GM21526 (cell line): ENCODE measurements around the gene ZNF43.
"Not testable (repeated sequence)": the region's sequence is repeated elsewhere in the genome, so short reads cannot be mapped to it uniquely, and the experiment has no call there.

Experiments
- ATAC-seq: cut with Tn5 transposase; IDR thresholded peaks from one replicate; pipeline ENCODE4 v1.9.1; 2021; ENCODE audit warnings: moderate library complexity; ENCODE audit not compliant: unreplicated experiment, low FRiP score

ZNF43 gene

DNA sequence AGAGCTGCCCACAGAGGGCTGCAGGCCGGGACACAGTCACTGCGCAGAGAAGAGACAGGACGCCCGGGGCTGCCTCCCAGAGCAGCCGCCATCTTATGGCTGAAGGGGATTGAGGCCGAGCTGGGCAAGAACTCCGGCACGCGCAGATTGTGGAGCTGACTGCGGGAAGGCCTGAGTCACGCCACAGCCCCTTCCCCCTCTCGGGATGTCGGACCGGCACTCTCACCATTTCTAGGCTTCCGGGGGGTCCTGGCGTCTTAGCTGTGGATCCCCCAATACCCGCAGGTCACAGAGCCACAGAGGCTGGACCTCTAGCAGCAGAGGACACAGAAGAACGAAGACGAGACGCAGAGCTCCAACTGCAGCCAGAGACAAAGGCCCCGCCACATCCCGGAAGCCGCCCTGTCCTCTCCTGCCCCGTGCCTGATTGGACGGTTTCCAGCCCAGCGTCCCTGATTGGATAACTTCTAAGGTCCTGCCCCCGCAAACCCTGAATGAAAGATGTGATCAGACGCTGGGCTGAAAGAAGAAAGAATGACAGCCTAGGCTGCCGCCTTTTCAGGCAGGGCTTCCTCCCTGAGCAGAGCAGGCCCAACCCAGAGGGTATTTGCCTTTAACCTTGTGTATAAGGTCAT, at the start of gene ZNF43:
ZNF43 (minus strand) TSS at position 373 of the 635 bp plus-strand sequence; CDS start at position 229, 144 bp downstream.
- ATAC-seq, result peak; percentile 89

DNA sequence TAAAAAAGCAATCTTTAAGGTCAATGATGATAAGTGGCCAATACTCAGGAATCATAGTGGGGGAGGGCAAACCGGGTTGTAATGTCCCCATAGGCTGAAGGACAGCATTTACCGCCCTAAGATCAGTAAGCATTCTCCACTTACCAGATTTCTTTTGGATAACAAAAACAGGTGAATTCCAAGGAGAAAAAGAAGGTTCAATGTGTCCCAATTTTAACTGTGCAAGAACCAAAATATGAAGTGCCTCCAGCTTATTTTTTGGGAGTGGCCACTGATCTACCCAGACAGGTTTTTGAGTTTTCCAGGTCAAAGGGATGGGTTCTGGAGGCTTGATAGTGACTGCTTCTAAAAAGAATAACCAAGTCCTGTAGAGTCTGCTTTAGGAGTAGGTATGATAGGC, 49.5 kb upstream of the ZNF43 start:
- not testable (repeated sequence) for ATAC-seq

DNA sequence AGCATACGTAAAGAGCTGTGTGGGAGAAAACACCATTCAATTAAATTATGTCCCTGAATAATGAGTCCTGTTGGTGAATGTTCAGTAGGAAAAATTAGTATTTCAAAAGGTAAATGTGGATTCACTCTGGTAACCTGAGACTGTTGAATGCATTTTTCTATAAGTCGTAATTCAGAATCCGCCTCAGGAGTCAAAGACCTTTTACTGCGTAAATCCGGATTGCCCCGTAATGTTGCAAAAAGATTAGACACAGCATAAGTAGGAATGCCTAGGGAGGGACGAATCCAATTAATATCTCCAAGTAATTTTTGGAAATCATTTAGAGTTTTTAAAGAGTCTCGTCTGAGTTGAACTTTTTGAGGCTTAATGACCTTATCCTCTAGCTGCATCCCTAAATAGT, 48.8 kb upstream of the ZNF43 start:
- not testable (repeated sequence) for ATAC-seq

DNA sequence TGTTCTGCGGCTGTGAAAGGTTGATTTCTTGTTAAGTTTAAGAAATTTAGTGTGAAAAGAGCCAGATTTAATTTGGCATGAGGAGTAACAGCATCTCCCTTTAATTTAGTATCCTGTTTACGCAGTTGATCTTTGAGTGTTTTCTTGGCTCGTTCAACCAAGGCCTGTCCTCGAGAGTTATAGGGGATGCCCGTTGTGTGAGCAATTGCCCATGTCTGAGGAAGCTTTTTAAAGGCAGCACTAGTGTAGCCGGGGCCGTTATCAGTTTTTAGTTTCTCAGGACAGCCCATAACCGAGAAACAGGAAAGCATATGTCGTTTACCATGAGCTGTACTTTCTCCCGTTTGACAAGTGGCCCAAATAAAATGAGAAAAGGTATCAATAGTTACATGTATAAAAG, 47.5 kb upstream of the ZNF43 start:
- ATAC-seq, result no peak

DNA sequence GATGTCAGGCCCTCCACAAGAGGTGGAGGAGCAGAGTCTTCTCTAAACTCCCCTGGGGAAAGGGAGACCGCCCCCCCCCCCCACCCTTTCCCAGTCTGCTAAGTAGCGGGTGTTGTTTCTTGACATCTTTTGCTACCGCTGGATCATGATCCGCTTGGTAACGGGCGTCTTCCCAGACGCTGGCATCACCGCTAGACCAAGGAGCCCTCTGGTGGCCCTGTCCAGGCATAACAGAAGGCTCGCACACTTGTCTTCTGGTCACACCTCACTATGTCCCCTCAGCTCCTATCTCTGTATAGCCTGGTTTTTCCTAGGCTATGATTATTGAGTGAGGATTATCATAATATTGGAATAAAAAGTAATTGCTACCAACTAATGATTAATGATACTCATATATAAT, 44.8 kb upstream of the ZNF43 start:
- not testable (repeated sequence) for ATAC-seq

DNA sequence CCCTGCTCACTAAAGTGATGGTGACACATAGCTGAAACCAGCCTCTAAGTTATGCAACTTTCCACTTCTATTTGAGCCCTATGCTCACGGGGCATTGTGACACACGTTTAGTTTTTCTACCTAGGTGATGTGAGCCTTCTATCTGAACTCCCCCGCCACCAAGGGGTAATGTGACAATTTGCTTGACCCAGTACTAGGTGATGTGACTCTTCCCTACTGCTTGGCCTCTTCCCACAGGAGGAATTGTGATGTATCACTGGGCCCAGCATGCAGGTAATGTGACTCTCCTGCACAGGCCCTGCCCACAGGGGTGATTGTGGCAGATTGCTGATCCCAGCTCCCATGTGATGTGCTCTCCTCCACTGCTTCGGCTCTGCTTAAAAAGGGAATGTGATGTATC, 42.7 kb upstream of the ZNF43 start:
- no peak for ATAC-seq

DNA sequence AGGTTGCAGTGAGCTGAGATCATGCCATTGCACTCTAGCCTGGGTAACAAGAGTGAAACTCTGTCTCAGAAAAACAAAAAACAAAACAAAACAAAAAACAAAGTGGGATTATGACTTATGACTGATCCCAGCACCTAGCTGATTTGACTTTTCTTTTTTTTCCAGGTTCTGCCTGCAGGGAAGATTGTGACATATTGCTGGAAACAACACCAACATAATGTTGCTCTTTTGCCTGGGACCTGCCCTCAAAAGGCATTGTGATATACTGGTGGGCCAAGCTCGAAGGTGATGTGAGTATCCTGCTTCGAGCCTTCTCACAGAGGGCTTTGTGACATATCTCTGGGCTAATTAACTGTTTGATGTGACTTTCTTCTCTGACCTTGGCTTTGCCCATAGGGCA, 42.0 kb upstream of the ZNF43 start:
- no peak for ATAC-seq

DNA sequence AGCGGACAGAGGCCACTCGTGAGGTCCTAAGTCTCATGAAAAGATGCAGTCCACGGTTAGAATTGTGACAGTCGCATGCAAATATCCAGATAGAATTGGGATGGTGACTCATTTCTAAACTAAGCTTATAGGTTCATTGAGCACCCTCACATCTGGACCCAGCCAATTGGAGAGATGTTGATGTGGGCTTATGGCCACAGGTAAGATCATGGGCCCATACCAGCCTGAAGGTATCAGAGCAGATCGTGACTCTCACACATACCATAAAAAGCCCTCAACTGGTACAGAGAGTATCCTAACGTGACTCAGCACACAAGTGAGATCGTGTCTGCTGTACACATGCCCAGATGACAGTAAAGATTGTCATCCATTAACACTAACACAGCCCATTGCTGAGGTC, 40.6 kb upstream of the ZNF43 start:
- not testable (repeated sequence) for ATAC-seq

DNA sequence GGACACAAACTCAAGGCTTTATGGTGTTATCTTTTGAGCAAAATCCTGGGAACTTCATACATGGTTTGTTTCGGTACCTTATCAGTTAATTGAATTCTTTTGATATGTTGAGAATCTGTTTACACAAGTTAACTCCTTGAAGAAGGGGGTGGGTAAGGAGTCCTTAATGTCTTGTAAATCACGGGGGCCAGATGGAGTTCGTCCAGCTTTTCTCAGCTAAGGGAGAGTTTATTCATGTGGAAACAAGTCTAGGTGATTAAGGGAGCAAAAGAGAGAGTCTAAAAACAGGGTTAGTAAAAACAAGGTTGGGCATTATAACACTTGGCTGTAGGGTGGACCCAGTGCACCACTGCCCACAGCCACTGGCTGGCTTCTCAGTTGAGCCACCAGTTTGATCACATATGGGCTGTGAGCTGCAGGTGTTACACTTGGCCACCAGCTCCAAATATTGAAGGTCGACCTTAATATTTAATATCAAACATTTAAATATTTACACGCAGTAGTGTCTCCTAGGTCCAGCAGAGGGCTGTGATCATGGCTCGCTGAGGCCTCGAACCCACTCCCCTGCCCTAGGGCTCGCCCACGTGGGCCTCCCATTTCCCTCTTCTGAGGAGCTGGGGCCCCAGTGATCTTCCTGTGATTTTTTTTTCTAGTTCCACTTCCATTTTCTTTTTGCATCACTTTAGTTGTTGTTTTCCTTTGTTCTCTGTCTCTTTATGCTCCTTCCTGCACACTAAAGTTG, 21.0 kb upstream of the ZNF43 start:
- no peak for ATAC-seq

DNA sequence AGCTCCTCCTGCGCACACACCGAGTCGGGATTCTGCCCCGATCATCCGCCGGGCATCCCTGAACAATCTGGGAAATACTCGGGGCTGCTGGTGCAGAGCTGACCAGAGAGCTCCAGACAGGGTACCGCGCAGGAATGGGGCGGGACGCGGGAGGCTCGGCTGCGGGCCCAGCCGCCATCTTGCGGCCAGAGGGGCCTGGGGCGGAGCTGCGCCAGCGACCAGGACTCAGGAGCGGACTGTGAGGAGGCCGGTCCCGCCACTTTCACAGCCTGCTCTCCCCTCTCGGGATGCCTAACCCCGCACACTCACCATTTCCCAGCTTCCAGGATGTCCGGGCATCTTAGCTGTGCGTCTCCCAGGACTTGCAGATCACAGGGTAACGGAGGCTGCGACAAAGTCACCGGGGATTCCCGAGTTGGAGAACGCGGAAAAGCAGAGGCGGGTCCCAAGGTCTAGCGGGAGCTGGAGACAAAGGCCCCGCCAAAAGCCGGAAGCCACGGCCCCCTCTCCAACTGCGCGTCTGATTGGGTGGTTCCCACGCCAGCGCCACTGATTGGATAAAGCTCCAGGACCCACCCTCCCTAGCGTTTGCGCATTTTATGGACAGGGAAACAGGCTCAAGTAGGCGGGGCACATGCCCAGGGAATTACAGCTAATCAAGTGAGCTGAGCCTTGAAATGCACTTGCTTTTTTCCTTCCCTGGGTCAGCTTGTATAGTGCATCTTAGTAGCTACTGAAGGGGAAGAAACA, 15.8 kb upstream of the ZNF43 start:
- ATAC-seq, result peak; percentile 90

DNA sequence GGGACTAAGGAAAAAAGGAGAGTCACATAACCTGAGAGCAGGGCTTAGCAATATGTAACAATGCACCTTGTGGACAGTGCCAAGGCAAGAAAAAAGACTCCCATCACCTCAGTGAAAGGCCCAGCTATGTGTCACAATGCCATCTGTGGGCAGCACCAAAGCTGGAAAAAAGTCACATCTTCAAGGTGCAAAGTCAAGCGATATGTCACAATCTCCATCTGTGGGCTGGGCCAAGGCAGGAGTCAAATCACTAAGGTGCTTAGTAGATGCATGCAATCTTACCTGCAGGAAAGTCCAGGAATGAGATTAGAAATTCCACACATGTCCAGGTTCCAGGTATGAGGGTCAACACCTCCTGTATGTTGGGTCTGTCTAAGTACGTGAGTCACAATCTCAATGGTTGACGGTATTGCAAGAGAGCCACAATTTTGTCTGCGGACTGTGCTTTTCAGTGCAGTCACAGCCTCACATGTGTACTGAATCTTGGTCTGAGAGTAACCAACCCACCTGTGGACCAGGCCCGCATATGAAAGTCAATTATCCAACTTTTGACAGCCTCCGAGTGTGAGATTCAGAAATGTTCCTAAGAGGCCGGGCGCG, 14.8 kb upstream of the ZNF43 start:
- ATAC-seq, result no peak

DNA sequence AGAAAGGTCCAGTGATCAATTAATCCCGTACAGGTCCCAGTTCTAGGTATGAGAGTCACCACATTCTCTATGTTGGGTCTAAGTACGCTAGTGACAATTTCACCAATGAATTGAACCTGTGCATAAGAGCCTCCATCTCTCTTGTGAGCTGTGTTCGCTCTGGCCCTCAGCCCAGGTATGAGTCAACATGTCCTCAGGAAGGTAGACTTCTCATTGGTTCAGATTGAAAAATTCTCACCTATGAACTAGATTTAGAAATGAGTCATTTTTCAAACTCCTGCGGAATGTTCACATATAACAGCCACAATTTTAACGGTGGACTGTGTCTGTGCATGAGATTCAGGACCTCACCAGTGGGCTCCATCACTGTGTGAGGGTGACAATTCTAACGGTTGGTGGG, 12.7 kb upstream of the ZNF43 start:
- ATAC-seq, result no peak

DNA sequence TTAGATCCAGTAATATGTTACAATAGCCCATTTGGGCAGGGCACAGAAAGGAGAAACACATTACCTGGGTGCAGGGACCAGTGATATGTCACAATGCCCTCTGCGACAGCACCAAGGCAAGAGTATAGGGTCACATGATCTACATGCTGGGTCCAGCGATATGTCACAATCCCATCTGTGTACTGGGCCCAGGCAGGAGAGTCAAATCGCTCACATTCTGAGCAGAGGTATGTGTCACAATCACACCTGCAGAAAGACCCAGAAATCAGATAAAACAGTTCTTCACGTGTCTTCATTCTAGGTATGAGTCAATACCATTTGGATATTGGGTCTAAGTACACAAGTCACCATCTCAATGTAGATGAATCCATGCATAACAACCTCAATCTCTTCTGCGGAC, 7.1 kb upstream of the ZNF43 start:
- no peak for ATAC-seq

DNA sequence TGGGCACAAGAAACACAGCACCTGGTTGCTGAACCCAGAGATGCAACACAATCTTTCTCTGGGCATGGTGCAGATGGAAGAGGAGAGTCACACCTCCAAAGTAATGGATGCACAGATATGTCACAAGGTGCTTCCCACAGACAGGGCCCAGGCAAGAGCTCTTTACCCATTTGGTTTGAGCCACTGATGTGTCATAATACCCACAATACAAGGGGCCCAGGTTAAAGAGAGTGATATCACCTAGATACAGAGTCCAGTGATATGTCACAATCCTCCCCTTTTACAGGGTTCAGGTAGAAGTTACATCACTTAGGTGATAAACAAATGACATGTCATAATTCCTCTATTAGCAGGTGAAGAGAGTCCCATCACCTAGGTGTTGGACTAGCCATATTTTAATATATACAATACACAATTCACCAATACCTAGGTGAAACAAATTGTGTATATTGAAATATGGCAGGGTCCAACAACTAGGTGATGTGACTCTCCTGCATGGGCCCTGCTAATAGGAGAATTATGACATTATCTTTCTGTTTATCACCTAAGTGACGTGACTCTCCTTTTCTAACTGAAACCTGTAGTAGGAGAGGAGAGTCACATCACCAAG, 5.6 kb upstream of the ZNF43 start:
- ATAC-seq, result no peak

DNA sequence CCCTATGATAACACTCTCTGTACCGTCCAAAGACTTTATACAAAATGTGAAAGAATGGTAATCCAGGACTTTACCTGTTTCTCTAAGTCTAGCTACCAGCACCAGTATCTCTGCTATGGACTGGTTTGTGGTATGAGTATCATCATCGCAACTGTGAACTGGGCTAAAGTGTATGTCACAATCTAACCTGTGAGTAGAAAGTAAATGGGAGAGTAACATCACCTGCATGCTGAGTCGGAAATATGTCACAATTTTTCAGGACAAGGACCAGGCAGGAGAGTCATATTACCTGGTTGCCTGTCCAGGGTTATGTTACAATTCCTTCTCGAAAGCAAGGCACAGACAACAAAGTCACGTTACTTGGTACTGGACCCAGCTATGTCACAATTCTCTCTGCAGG, 5.1 kb upstream of the ZNF43 start:
- no peak for ATAC-seq

DNA sequence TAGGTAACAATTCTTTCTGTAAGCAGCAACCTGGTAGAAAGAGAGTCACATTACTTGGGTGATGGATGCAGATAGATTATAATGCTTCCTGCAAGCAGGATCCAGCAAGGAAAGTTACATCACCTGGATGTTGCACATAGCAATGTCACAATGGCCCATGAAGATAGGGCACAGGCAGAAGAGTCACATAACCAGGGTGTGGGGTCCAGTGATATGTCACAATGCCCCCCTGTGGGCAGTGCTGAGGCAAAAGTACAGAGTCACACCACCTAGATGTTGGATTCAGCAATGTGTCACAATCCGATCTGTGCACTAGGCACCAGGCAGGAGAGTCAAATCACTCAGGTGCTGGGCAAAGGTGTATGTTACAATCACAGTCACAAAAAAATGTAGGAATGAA, 4.0 kb upstream of the ZNF43 start:
- no peak for ATAC-seq

DNA sequence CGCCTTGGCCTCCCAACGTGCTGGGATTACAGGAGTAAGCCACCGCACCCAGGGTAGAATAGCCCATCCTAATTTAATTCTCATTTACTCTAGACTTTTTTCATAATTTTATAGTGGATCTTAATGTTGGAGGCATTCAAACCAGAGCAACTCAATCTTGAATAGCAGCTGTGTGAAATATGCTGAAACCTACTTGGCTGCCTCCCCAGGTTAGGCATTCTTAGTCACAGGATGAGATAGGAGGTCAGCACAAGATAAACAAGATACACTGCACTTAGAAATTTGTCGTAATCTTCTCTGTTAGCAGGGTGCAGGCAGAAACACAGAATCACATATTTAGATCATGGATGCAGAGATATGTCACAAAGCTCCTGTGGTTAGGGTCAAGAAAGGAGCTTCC, 2.7 kb upstream of the ZNF43 start:
- no peak for ATAC-seq

DNA sequence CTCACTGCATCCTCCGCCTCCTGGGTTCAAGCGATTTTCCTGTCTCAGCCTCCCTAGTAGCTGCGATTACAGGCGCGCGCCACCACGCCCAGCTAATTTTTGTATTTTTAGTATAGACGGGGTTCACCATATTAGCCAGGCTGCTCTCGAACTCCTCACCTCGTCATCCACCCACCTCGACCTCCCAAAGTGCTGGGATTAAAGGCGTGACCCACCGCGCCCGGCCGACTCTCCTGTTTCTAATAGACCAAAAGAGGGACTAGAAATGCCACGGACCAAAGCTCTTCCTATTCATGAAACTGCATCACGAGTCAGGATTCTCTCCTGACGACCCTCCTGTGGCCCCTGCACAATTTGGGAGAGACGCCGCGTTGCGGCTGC, 563 bp downstream of the ZNF43 start:
- ATAC-seq, result no peak

DNA sequence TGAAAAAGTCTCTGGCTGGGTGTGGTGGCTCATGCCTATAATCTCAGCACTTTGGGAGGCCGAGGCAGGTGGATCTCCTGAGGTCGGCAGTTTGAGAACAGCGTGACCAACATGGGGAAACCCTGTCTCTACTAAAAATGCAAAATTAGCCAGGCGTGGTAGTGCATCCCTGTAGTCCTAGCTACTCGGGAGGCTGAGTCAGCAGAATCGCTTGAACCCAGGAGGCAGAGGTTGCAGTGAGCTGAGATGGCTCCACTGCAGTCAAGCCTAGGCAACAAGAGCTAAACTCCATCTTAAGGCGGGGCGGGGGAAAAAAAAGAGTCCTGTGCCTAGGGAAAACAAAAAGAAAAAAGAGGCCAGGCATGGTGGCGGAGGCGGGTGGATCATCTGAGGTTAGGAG, 2.2 kb downstream of the ZNF43 start:
- ATAC-seq, result no peak

DNA sequence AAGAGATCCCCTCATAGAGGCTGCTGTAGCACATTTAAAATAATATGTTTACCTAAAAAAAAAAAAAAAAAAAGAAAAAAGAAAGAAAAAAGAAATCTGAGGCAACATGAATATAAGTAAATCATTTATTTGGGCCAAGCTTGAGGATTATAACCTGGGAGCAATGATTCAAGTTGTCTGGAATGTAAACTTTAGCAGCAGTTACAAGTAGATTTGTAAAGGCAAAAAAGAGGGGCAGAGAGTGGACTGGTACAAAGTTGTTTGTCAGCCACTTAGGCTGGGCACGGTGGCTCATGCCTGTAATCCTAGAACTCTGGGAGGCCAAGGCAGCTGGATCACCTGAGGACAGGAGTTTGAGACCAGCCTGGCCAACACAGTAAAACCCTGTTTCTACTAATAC, 11.3 kb downstream of the ZNF43 start:
- ATAC-seq, result no peak

DNA sequence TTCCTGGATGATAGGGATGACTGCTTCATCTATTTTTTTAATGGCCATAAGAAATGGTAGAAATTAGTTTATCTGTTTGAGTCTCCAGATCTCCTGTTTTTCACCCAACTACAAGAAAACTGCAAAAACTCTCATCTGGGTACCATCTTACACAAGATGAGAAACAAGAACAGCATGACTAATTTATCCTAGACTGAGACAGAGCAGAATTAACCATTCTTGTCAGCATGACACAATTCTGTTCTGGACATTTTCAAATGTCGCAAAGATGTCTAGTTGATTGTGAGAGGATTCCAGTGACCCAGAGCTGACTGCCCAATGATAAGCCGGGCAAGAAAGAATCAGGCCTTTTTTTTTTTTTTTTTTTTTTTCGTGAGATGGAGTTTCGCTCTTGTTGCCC, 12.8 kb downstream of the ZNF43 start:
- ATAC-seq, result no peak
